Smooth muscle cell (in vitro differentiated cells): ENCODE results near the gene PPP2R5A. TPM values are rescaled to one million over a fixed set of nuclear protein-coding genes. Genes with fewer than 3 reads are reported as not detected.
"Not testable (repeated sequence)": the region's sequence is repeated elsewhere in the genome, so short reads cannot be mapped to it uniquely, and the experiment has no call there.

Experiments
- DNase-seq: peaks from one replicate; lab custom pipeline; 2025; ENCODE audit not compliant: unreplicated experiment; lab: John Stamatoyannopoulos, UW
- H2AFZ ChIP-seq: fragments of 200-600 bp; sonication (generic); 2 replicates; pipeline ENCODE4 v1.6.0; 2016; ENCODE audit warnings: antibody characterized with exemption, low read depth, mild to moderate bottlenecking
- H3F3A ChIP-seq: fragments of 200-600 bp; sonication (generic); 2 replicates; pipeline ENCODE4 v1.6.0; 2017; ENCODE audit warnings: antibody characterized with exemption, low read depth
- H3K27ac ChIP-seq: fragments of 200-600 bp; sonication (generic); 2 replicates; pipeline ENCODE4 v1.5.1; 2016; ENCODE audit warnings: low read depth, mild to moderate bottlenecking
- H3K27me3 ChIP-seq: fragments of 200-600 bp; sonication (generic); 2 replicates; pipeline ENCODE4 v1.6.1; 2016; ENCODE audit warnings: low read depth, mild to moderate bottlenecking
- H3K36me3 ChIP-seq: fragments of 200-600 bp; sonication (generic); 2 replicates; pipeline ENCODE4 v1.5.1; 2016; ENCODE audit warnings: low read depth
- H3K4me1 ChIP-seq: fragments of 200-600 bp; sonication (generic); 2 replicates; pipeline ENCODE4 v1.5.1; 2016; ENCODE audit warnings: low read depth
- H3K4me2 ChIP-seq: fragments of 200-600 bp; sonication (generic); 2 replicates; pipeline ENCODE4 v1.6.0; 2016; ENCODE audit warnings: mild to moderate bottlenecking
- H3K4me3 ChIP-seq: fragments of 200-600 bp; sonication (generic); 2 replicates; pipeline ENCODE4 v1.5.1; 2016; ENCODE audit warnings: mild to moderate bottlenecking
- H3K79me2 ChIP-seq: fragments of 200-600 bp; sonication (generic); 2 replicates; pipeline ENCODE4 v1.6.0; 2016; ENCODE audit warnings: low read depth, mild to moderate bottlenecking
- H3K9ac ChIP-seq: fragments of 200-600 bp; sonication (generic); 2 replicates; pipeline ENCODE4 v1.6.0; 2016; ENCODE audit warnings: low read depth
- H3K9me3 ChIP-seq: fragments of 200-600 bp; sonication (generic); replicated peaks from 2 replicates; pipeline ENCODE4 v1.5.1; 2016; ENCODE audit warnings: low read depth
- H4K20me1 ChIP-seq: fragments of 200-600 bp; sonication (generic); 2 replicates; pipeline ENCODE4 v1.6.0; 2016; ENCODE audit warnings: low read depth
- CTCF ChIP-seq: fragments of 200-600 bp; sonication (generic); IDR thresholded peaks from 2 replicates; pipeline ENCODE4 v1.5.1; 2017; ENCODE audit warnings: borderline replicate concordance, mild to moderate bottlenecking, antibody characterized with exemption; ENCODE audit not compliant: insufficient read depth, poor library complexity, severe bottlenecking
- WGBS: methylation state at CpG from one replicate; pipeline ENCODE4 v1.1.7; 2016; ENCODE audit warnings: low lambda C conversion rate; 5-methylcytosine and 5-hydroxymethylcytosine counted together
- polyA plus RNA-seq: library from polyadenylated mRNA; unstranded; fragments of >200 nt; fragmentation: Nextera tagmentation; extraction: Ambion mirVana; gene quantifications from 2 replicates; pipeline ENCODE4 v1.2.1, GENCODE V29; 2016
- total RNA-seq: library from RNA; depleted of rRNA; stranded (reverse); fragments of >200 nt; gene quantifications from 2 replicates; pipeline ENCODE4 v1.2.3, GENCODE V29; 2014

PPP2R5A gene
- total and polyA plus RNA-seq, 2 experiments from 2014 or later = 12.3 to 17.6 TPM

- H3K4me2 ChIP-seq = no peak overlapping the region
- no peak overlapping the region for H3K9ac ChIP-seq
- H3K36me3 ChIP-seq = no peaks in the 10 kb centered on the region
- H3K27ac ChIP-seq = no peak overlapping the region
- peaks cover 61% of the 10 kb centered on the region for H3K79me2 ChIP-seq
- no peaks in the 10 kb centered on the region for H3K4me1 ChIP-seq
- no peaks in the 10 kb centered on the region for H3K9me3 ChIP-seq
- no peak for TF ChIP-seq CTCF
- DNase-seq = no peak
- peaks cover 65% of the 10 kb centered on the region for H4K20me1 ChIP-seq
- H2AFZ ChIP-seq = no peak overlapping the region
- H3K4me3 ChIP-seq = no peak overlapping the region
- WGBS = 92% methylated on average over 6 of the region's 6 CpGs
- H3K27me3 ChIP-seq = no peaks in the 10 kb centered on the region
- no peaks in the 10 kb centered on the region for H3F3A ChIP-seq
These were observed 12.1 kb downstream of the PPP2R5A start for GRCh38 chr1:212297338-212297737.

- H3K36me3 ChIP-seq = no peaks in the 10 kb centered on the region
- H3K4me1 ChIP-seq = peaks cover 8% of the 10 kb centered on the region
- H3K9me3 ChIP-seq = no peaks in the 10 kb centered on the region
- 93% methylated on average over 1 of the region's 1 CpG for WGBS
- no peak overlapping the region for H2AFZ ChIP-seq
- H3K4me3 ChIP-seq = no peak overlapping the region
- peaks cover 33% of the 10 kb centered on the region for H4K20me1 ChIP-seq
- H3K79me2 ChIP-seq = peaks cover 48% of the 10 kb centered on the region
- H3K27ac ChIP-seq = no peak overlapping the region
- H3F3A ChIP-seq = no peaks in the 10 kb centered on the region
- TF ChIP-seq CTCF = no peak
- no peaks in the 10 kb centered on the region for H3K27me3 ChIP-seq
- DNase-seq = no peak
- H3K9ac ChIP-seq = no peak overlapping the region
- H3K4me2 ChIP-seq = no peak overlapping the region
These were observed 16.4 kb downstream of the PPP2R5A start for GRCh38 chr1:212301580-212301979.

GRCh38 chr1:212302745-212303383 is 17.7 kb downstream of the PPP2R5A start:
- 56% methylated on average over 6 of the region's 6 CpGs for WGBS
- Histone ChIP-seq H3K4me3 (no peak overlapping the region), H4K20me1 (peaks cover 26% of the 10 kb centered on the region), H3K9ac (no peak overlapping the region), H3K36me3 (no peaks in the 10 kb centered on the region), H2AFZ (no peak overlapping the region), H3K27me3 (no peaks in the 10 kb centered on the region), H3K27ac (peak overlapping the region; percentile 55), H3K9me3 (no peaks in the 10 kb centered on the region), H3K79me2 (peaks cover 55% of the 10 kb centered on the region), H3K4me1 (peaks cover 8% of the 10 kb centered on the region), H3F3A (no peaks in the 10 kb centered on the region), H3K4me2 (peak overlapping the region; percentile 22)
- DNase-seq = no peak
- TF ChIP-seq CTCF = no peak

GRCh38 chr1:212305342-212305741 is 20.1 kb downstream of the PPP2R5A start:
- Histone ChIP-seq H4K20me1 (peaks cover 14% of the 10 kb centered on the region), H3K79me2 (peaks cover 59% of the 10 kb centered on the region), H3F3A (no peaks in the 10 kb centered on the region), H3K36me3 (no peaks in the 10 kb centered on the region), H3K4me3 (peak overlapping the region; percentile 21), H2AFZ (no peak overlapping the region), H3K9ac (no peak overlapping the region), H3K9me3 (no peaks in the 10 kb centered on the region), H3K27ac (no peak overlapping the region), H3K4me1 (peaks cover 15% of the 10 kb centered on the region), H3K4me2 (peak overlapping the region; percentile 80), H3K27me3 (no peaks in the 10 kb centered on the region)
- no peak for DNase-seq
- TF ChIP-seq CTCF = no peak

GRCh38 chr1:212305984-212306452 is 20.8 kb downstream of the PPP2R5A start:
- H3K9ac ChIP-seq, H3K9me3 ChIP-seq, H3K36me3 ChIP-seq, H3K27me3 ChIP-seq, H3K27ac ChIP-seq, H2AFZ ChIP-seq, DNase-seq, H3F3A ChIP-seq: not testable (repeated sequence)
- peaks cover 56% of the 10 kb centered on the region for H3K79me2 ChIP-seq
- peak overlapping the region; percentile 80 for H3K4me2 ChIP-seq
- WGBS = 22% methylated on average over 7 of the region's 7 CpGs
- H3K4me1 ChIP-seq = peaks cover 16% of the 10 kb centered on the region
- peak overlapping the region; percentile 21 for H3K4me3 ChIP-seq
- peaks cover 11% of the 10 kb centered on the region for H4K20me1 ChIP-seq
